NCI-H1105 (cell line): ENCODE data around the gene WIZ.

Experiments
- DNase-seq: peaks from one replicate; lab custom pipeline; 2025; lab: John Stamatoyannopoulos, UW

WIZ gene

DNA sequence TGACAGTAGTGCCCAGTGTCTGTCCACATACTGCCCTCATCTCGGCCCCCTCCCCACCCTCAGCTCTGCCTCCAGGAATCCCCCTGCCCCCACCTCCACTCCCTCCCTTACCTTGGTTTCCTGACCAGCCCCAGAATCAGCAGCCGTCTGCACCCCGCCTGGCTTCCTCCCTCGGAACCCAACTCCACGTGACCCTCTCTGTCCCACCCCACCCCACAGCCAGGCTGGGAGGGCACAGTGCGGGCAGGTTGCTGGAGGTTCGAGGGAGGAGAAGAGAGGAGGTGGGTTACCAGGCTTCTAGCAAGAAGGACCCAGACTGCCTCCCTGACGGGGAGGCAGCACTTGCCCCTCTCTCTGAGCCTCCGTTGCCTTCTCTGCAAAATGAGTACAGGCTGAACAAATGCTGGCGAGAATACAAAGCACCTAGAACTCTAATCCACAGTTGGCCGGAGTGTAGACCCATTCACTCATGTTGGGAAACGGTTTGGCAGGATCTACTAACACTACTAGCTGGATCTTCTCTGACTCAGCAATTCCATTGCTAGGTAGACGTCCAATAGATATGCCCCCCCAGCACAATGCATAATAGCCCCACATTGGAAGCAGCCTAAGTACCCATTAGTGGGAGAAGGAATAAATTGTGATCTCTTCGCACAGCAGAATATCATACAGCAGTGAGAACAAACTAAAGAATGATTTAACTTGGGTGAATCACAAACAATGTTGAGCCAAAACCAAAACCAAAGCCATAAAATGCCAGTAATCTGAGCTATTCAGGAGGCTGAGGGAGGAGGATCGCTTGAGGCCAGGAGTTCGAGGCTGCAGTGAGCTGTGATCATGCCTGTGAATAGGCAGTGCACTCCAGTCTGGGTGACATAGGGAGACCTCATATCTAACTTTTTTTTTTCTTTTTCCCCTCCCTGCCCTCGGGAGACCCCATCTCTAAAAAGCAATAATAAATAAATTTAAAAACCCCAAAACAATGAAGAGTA is 14.9 kb upstream of the WIZ start, which contains the start of gene RASAL3:
TSS of gene RASAL3 (minus strand) at position 151 of the 992 bp plus-strand sequence. CDS start 186 bp downstream, outside the sequence.
- no peak for DNase-seq

DNA sequence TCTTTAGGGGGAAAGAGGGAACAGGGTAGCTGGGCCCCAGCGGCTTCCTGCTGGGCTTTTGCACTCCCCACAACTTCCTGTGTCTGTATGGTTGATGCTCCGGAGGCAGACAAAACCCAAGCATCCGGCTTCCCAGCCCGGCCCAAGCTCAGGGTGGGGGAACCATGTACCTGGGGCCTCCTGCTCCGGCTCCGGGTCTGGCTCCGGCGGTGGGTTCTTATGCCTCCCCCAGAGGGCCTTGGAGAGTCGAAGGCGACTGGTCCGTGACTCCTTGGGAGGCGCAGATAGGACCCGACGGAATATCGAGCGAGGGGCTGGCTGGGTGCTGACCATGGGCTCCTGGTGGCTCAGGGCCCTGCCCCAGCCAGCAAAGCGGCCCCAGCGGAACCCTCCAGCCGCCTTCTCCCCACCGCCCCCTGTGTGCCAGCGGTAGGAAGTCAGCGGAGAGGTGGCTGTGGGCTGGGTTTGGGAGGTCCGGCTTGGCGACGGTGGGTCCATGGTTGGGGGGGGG is 14.2 kb upstream of the WIZ start:
- DNase-seq: no peak

- no peak for DNase-seq
These were observed 11.9 kb upstream of the WIZ start for GRCh38 chr19:15461694-15462093.

DNA sequence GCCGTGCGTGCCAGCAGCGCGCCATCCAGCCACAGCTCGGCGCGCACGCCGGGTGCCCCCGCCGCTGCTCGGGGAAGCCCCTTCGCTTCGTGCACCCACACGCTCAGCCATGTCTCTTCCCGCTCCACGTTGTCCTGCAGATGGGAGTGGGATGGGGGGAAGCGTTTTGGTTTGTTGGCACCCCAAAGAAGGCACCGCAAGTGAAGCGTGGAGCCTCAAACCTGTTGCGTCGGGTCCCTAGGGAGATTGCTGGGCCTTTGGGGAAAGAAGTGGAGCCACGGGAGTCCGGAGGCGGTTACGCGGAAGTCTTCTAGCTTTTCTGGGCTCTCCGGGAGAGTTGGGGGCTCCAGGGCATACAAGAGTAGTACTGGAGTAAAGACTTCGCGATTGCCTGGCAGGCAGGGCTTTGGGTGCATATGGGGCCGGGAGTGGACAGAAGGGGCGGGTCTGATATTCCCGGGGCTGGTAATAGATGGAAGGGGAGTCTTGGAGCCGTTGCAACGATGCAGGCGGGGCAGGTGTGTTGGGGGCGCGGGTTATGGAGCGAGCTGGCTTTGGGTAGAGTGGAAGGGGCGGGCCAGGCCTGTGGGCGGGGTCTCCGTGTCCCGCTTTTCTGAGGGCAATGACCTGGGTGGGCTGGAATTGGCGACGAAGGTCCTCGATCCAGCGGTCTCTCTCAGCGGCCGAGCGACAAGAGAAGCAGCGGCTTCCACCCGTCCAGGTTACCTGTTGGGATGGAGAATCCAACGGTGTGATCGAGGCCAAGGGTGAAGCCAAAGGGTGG is 8.1 kb upstream of the WIZ start:
- no peak for DNase-seq

DNA sequence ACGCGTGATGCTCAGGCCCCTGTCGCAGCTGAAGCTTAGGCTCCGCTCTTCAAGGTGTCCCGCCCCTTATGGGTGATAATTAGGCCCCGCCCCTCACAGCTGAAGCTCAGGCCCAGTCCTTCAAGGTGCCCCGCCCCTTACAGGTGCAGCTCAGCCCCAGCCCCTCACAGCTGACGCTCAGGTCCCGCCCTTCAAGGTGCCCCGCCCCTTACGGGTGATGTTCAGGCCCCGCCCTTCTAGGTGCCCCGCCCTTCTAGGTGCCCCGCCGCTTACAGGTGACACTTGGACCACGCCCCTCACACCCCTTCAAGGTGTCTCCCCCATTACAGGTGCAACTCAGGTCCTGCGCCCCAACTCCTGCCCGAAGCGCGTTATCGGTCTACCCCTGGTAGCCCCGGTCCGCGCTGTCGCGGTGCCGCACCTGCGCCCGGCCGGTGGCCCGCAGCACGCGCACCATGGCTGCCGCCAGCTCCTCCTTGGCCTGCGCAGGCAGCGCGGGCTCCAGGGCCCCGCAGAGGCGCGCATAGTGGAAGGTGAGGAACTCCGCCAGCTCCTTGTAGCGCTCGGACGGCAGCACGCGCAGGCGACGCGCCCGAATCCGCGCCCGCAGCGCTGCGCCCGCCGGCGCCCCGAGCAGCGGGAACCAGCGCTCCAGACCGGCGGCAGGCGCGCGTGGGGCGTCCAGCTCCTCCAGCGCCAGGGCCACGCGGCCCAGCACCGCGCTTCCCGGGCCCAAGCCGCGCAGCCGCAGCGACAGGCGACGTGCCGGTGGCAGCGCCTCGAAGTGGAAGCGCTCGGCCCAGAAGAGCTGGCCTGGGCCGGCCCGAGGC is 7.3 kb upstream of the WIZ start:
- DNase-seq: peak; percentile 93

- no peak for DNase-seq
These were observed 6.7 kb upstream of the WIZ start for GRCh38 chr19:15456441-15456840.

- DNase-seq: no peak
These were observed 6.2 kb upstream of the WIZ start for GRCh38 chr19:15455996-15456395.

GRCh38 chr19:15453906-15454860 is 4.4 kb upstream of the WIZ start:
- no peak for DNase-seq

DNA sequence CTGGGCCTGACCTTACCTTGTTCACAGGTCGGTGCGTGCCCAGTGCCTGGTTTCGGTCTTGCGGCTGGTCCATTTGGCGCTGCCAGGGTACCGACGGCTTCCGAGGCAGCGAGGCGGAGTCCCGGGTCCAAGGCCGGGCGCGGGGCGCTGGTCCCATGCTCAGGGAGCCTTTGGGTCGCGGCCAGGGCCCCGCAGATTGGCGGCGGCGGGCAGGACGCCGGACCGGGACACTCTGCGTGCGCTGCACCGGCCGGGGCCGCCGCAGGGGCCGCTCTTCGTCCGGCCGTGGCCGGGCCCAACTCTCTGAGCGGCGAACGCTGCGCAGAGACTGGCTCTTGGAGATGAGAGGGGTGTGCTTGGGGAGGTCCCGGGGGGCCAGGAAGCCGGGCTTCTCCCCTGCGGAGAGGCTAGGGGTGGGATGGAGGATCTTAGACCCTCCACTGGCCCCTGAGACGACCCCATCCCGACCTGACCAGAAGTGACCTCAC is 3.4 kb upstream of the WIZ start:
- DNase-seq: no peak

DNA sequence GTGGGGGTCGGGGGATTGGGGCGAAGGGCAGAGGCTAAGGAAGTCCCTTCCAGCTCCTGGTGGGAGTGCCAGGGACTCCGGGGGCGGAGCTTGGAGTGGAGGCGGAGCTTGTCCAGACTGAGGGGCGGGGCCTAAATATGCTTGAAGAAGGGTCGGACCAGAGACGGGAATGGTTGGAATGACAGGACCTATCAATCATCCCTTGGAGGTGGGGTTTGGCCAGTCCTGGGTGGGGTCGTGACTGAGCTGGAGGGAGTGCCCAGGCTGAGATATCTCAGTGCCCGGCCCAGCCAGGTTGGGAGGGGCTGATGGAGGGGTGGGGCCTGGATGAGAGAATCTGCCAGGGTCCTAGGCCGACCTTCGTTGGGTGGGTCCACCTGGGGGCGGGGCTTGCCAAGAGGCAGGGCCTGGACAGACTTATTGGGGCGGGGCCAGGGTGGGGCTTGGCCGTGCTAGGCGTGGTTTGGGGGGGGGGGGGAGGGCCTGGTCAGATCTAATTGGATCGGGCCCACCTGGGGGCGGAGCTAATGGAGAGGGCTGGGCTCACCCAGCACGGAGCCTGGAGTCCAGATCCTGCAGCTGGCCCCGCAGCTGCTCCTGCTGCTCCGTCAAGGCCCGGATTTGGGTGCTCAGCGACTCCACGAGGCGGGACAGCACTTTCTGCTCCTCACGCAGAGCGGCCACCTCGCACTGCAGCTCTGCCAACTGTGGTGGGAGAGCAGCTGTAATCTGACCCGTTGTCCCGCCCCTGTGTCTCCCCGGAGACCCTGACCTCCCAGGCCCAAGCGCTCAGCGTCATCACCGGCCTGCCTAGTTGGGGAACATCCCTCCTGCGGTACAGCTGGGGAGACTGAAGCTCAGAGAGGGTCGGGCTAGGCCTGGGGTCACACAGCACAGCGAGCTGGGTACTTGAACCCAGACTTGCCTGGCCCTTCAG is 2.6 kb upstream of the WIZ start:
- DNase-seq: peak; percentile 29

DNA sequence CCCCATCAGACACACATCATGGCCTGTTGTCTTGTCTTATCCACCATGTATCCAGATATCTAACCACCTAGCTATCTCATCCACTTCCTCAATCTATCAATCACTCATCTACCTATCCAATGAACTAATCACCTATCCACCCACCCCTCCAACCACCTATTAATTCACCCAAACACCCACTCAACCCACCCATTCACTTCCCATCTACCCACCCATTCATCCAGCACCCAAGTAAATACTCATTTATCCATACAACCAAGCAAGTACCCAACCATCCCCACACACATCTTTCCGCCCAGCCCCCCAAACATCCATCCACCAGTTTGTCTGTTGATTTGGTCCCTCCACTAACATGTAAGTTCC is 753 bp upstream of the WIZ start:
- no peak for DNase-seq

DNA sequence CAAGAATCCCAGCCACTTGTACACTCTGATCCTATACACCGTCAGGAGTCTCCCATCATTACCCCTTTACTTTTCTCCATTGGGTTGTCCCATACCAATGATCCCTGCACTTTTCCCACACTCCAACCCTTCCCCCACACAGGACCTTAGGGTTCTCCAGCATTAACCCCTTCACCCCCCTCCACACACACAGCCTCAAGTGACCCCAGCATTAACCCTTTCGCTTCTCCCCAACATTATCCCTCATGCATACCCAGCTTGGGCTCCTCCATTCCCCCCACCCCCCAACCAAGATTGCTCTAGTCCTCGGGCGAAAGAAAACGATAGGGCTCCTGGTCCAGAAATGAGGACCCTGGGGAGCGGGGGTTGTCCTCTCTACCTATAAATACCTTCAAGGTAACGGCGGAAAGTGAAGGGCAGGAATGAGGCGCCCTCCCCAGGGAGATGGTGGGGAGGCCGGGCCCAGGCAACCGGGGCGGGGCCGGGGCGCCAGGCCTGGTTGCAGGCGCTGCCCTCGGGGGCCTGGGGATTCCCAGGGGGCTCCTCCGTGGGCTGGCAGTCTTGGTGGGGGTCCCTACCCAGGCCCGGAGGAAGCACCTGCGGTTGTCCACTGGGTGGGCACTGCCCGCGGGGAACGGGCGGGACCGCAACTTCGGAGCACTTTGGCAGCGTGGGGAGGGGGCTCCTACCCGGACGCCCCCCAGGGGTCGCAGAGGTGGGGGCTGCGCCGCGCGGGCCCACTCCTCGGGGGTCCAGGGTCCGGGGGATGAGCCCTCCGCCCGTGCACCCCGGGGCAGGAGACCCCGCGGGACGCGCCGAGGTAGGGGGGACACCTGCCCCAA is 757 bp downstream of the WIZ start:
- no peak for DNase-seq

- no peak for DNase-seq
These were observed 1.5 kb downstream of the WIZ start for GRCh38 chr19:15448044-15448777.

- DNase-seq: no peak
These were observed 2.7 kb downstream of the WIZ start for GRCh38 chr19:15447057-15447456.

DNA sequence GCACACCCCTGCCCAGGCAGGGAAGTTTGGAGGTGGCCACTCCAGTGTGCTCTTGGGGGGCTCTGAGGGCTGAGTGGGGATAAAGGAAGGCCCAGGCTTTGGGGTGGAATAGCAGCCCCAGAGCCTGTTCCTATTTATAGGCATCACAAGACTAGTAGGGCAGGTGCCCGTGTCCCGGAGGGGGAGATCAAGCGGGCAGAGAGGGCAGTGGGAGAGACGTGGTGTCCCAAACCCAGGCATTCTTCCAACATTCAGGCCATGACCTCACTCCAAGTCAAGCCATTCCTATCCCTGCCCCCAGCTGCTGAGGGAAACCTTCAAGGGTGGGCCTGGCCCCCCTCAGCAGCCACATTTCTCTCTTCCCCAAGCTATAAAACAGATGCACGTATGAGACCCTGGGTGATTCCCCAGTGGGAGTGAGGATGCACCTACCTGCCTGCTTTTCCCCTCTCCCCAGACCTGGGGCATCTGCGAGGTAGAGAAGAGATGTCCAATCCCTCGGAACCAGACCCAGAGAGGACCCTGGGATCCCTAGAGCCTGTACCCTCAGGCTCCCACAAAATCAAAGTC is 3.9 kb downstream of the WIZ start:
- no peak for DNase-seq

- no peak for DNase-seq
These were observed 4.5 kb downstream of the WIZ start for GRCh38 chr19:15445227-15445605.

DNA sequence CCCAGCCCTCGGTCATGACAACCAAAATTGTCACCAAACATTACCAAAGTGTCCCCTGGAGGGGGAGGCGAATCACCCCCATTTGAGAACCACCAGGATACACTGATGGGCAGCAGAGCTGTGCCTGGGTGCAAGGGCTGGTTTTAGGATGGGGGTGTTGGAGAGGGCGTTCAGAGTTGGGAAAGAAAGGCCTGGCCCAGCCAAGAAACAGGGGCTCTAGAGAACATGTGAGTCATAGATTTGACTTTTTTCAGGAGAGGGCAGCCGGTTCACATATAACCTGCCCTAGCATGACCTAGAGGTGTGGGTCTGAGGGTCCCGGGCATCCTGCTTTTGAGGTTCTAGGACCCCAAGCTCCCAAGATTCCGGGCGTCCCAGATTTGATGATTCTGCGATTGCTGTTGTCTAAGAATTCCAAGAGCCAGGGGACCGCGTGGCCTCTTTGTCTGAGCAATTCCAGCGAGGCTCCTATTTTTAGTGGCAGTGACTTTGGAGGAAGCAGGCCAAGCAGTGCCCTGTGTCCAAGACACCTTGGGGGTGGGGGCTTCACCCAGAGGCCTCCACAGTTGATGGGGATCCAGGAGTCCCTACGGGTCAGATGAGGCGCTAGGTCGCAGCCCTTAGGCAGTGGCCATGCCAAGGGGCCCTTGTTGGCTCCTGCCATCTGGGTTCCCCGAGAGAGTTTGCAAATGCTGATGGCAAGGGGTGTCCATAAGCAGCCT is 5.1 kb downstream of the WIZ start:
- no peak for DNase-seq
